Measurements from ENCODE around the gene APP. TPM values are rescaled to one million over a fixed set of nuclear protein-coding genes. Genes with fewer than 3 reads are reported as not detected.
A peak's percentile ranks its signal among the peaks of the same experiment; 100 is the strongest.
"Not testable (repeated sequence)": the region's sequence is repeated elsewhere in the genome, so short reads cannot be mapped to it uniquely, and the experiment has no call there.

Gene APP
- total RNA-seq, 2 experiments from 2014 or later: 50.9 to 53.7 TPM

DNA sequence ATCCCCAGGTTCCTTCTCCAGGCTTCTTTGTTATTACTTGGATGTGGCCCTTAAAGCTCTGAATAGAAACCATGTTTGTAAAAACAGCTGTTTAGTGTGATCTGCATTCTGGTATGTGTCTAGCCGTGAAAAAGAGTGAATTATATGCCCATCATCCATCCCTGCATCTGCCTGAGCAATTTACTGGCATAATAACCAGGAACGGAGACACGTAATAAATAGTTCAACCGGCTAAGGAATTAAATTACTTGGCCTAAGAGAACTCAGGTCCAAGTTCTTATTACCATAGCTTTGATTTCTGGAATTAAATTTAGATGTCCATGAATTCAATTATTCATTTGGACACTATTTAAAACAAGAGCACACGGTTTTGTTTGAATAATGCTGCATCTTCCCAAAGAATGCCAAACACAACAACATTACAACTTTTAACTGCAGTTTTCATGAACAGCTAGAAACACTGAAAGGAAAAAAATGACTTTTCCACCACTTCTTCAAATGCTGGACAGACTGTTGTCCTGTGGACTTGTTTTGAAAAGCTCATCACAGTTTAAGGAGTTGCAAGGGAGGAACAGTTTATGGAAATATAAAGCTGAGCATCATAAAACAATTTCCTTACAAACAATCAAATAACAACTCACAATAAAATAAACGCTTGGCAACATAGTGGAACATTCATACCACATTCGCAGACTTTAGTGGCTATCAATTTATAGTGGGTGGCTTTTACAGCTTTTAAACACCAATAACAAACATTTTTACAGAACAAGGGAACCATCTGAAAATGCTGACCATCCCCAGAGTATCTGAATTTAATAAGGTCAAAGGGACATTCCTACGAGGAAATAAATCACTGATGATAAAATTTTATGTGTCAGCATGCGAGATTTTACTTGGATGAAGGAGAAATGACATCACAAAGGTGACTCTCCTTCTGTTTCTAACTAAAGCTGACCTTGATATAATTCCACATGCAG, 144.7 kb downstream of the APP start:
- Mint-ChIP-seq H3K27ac (no peak overlapping the region), H3K4me3 (no peak overlapping the region), H3K36me3 (peaks cover 14% of the 10 kb centered on the region), H3K4me1 (no peaks in the 10 kb centered on the region), H3K9me3 (no peaks in the 10 kb centered on the region), H3K27me3 (no peaks in the 10 kb centered on the region)
- no peak for DNase-seq

DNA sequence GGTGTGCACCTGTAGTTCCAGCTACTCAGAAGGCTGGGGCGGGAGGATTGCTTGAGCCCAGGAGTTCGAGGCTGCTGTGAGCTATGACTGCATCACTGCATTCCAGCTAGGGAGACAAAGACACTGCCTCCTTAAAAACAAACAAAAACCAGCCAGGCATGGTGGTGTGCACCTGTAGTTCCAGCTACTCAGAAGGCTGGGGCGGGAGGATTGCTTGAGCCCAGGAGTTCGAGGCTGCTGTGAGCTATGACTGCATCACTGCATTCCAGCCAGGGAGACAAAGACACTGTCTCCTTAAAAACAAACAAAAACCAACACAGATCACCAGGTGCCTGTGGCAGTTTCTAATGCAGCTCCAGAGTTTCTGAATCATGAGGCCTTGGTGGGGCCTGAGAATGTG, 147.2 kb downstream of the APP start:
- not testable (repeated sequence) for H3K27me3 Mint-ChIP-seq, DNase-seq, H3K9me3 Mint-ChIP-seq, H3K4me1 Mint-ChIP-seq, H3K4me3 Mint-ChIP-seq, H3K27ac Mint-ChIP-seq
- peaks cover 22% of the 10 kb centered on the region for H3K36me3 Mint-ChIP-seq

DNA sequence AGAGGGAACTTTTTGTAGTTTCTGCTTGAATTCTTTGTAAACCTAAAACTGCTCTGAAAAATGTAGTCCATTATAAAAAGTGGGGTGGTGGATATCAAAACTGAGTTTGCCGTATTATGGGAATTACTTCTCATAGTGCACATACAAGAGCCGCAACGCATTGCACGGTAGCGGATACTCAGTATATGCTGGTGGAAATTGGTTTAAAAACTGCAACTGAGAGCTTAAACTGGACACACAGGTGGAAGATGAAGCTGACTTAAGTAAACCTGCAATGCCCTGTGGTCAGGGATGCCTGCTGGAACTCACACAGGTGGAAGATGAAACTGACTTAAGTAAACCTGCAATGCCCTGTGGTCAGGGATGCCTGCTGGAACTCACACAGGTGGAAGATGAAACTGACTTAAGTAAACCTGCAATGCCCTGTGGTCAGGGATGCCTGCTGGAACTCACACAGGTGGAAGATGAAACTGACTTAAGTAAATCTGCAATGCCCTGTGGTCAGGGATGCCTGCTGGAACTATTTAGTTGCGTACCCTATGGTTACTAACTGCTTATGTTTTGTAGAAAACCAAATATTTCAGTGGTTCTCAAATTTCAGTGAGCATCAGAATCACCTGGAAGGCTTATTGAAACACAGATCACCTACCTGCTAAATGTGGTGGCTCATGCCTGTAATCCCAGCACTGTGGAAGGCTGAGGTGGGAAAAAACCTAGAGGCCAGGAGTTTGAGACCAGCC, 147.8 kb downstream of the APP start:
- H3K27ac Mint-ChIP-seq, H3K4me1 Mint-ChIP-seq, DNase-seq, H3K4me3 Mint-ChIP-seq, H3K27me3 Mint-ChIP-seq, H3K9me3 Mint-ChIP-seq: not testable (repeated sequence)
- H3K36me3 Mint-ChIP-seq: peaks cover 22% of the 10 kb centered on the region

DNA sequence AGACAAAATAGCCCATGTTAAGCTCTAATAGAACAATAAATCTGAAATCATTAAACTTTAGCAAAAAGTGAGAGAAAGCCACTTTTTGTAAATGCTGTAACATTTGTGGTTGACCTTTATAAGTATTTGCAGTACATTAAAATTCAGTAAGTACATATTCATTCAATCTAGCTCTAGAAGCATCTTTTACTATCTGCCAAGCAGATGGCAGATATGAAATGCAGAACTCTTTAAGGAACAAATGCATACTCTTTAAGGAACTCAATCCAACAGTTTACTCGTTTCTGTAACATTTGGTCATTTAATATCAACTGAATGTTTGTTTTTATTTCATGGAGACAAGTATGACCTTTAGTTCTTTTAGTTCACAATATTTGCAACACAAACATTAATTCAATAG, 150.1 kb downstream of the APP start:
- Mint-ChIP-seq H3K4me3 (no peak overlapping the region), H3K36me3 (peaks cover 22% of the 10 kb centered on the region), H3K4me1 (no peaks in the 10 kb centered on the region), H3K27me3 (no peaks in the 10 kb centered on the region), H3K27ac (no peak overlapping the region), H3K9me3 (no peaks in the 10 kb centered on the region)
- DNase-seq: no peak

DNA sequence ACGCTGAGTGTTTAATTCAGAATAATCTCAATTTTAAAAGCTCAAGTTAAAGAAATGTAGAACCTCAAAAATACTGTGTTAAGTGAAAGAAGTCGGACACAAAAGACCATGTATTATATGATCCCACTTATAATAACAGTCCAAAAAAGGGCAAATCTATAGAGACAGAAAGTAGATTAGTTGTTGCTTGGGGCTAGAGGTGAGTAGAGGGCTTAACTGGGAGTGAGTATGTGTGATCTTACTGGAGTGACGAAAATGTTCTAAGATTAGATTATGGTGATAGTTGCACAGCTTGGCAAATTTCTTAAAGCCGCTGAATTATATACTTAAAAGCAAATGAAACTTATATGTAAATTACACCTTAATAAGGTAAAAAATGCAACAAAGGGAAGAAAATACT, 150.5 kb downstream of the APP start:
- no peak overlapping the region for H3K4me3 Mint-ChIP-seq
- no peak for DNase-seq
- H3K4me1 Mint-ChIP-seq: no peaks in the 10 kb centered on the region
- peaks cover 22% of the 10 kb centered on the region for H3K36me3 Mint-ChIP-seq
- no peaks in the 10 kb centered on the region for H3K27me3 Mint-ChIP-seq
- no peaks in the 10 kb centered on the region for H3K9me3 Mint-ChIP-seq
- H3K27ac Mint-ChIP-seq: no peak overlapping the region

DNA sequence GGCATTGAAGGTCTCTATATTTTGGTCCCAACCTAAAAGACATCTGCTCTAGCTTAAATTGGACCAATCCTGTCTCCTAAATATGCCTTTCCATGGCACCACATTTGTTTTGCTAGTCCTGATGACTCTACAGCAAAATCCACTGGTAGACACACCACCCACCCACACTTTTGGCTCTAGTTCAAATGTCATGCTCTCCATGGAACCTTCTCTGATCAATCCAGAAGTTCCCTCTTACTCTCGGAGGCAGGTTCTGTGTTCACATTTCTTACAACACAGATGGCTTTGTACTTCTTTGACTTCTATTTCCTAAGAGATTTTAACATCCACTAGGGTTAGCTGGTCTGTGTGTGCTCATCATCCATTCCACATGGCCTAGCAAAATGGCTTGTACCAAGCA, 151.3 kb downstream of the APP start:
- no peaks in the 10 kb centered on the region for H3K4me1 Mint-ChIP-seq
- H3K27ac Mint-ChIP-seq: no peak overlapping the region
- no peak for DNase-seq
- H3K9me3 Mint-ChIP-seq: no peaks in the 10 kb centered on the region
- no peaks in the 10 kb centered on the region for H3K27me3 Mint-ChIP-seq
- H3K4me3 Mint-ChIP-seq: no peak overlapping the region
- H3K36me3 Mint-ChIP-seq: peaks cover 22% of the 10 kb centered on the region

DNA sequence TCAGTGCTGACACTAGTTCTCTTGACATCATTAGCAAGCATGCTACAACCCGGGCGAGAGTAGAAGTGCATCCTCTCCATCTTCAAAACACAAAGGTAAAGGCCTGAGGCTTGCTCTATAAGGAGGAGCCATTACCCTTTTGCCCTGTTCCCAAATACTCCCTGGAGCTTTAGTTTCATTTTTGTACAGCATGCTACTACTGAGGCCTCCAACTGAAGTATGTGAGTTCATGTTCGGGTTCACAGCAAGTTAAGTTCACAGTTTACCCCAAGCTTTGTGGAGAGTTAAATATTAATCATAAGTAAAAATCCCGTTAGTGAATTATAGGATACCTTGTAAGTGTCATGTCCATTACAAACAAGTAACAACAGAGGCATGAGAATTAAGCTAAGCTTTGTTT, 156.6 kb downstream of the APP start:
- H3K9me3 Mint-ChIP-seq: no peaks in the 10 kb centered on the region
- H3K27ac Mint-ChIP-seq: no peak overlapping the region
- H3K4me3 Mint-ChIP-seq: no peak overlapping the region
- H3K36me3 Mint-ChIP-seq: no peaks in the 10 kb centered on the region
- no peaks in the 10 kb centered on the region for H3K4me1 Mint-ChIP-seq
- DNase-seq: no peak
- H3K27me3 Mint-ChIP-seq: no peaks in the 10 kb centered on the region

DNA sequence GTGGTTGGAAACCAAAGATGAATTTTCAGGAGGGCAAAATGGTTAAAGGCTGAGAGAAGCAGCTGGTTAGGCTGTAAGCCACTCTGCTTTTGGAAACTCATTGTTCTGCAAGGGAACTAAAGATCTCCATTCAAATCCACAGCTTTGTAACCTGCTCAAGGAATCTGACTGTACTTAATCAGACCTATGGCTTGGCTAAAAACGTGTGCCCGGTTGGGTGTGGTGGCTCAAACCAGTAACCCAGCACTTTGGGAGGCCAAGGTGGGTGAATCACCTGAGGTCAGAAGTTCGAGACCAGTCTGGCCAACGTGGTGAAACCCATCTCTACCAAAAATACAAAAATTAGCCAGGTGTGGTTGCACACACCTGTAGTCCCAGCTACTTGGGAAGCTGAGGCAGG, 158.1 kb downstream of the APP start:
- not testable (repeated sequence) for H3K36me3 Mint-ChIP-seq, H3K27me3 Mint-ChIP-seq, H3K4me1 Mint-ChIP-seq, H3K27ac Mint-ChIP-seq, DNase-seq, H3K9me3 Mint-ChIP-seq, H3K4me3 Mint-ChIP-seq

DNA sequence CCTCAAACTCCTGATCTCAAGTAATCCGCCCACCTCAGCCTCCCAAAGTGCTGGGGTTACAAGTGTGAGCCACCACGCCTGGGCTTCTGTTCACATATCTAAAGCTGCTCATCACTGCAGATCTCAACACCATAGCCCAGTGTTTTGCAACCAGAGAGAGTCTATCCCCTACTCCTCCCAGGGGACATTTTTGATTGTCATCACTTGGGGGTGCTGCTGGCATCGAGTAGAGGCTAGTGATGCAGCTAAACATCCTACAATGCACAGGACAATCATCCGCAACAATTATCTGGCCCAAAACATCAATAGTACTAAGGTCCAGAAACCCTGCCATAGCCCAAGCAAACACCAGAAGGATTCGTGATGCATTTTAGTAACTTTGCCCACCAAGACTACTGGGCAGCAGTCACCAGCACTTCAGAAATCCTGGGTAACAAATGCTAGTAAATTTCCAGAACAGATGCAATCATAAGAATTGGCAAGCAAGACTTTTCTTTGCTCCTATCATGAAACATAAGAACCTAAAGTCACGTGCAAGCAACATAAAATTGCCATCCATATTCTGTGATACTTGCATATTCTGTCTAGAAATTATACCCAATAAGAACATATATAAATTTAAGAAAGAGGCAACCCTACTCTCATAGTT, 159.2 kb downstream of the APP start:
- no peaks in the 10 kb centered on the region for H3K9me3 Mint-ChIP-seq
- no peaks in the 10 kb centered on the region for H3K36me3 Mint-ChIP-seq
- no peak overlapping the region for H3K4me3 Mint-ChIP-seq
- no peak for DNase-seq
- H3K27me3 Mint-ChIP-seq: no peaks in the 10 kb centered on the region
- peaks cover 3% of the 10 kb centered on the region for H3K4me1 Mint-ChIP-seq
- H3K27ac Mint-ChIP-seq: no peak overlapping the region

DNA sequence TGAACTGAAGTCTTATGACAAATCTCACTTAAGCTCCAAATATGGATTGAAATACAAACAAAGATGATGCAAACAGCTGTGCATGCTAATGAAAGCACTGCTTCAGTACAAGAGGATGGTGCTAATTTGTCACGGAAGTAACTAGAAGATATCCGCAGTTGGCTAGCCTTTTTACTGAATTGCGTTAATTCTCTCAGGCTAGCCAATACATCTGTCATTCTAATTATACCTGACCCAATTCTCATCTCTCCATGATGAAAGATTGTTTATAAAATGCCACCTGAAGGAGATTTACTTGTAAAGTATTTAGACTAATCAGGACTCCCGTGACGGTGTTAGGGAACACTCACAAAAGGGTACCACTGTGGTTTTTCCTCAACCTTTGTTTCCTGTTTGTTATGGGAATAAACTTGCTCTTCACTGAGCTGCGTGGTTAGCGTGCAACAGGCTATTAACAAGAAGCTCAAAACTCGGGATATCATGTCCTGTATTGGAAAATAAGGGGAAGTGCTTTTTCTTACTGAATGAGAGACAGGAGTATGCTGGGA, 162.5 kb downstream of the APP start:
- no peaks in the 10 kb centered on the region for H3K9me3 Mint-ChIP-seq
- peaks cover 8% of the 10 kb centered on the region for H3K36me3 Mint-ChIP-seq
- no peak for DNase-seq
- H3K27me3 Mint-ChIP-seq: no peaks in the 10 kb centered on the region
- H3K27ac Mint-ChIP-seq: no peak overlapping the region
- H3K4me1 Mint-ChIP-seq: peaks cover 3% of the 10 kb centered on the region
- H3K4me3 Mint-ChIP-seq: no peak overlapping the region

DNA sequence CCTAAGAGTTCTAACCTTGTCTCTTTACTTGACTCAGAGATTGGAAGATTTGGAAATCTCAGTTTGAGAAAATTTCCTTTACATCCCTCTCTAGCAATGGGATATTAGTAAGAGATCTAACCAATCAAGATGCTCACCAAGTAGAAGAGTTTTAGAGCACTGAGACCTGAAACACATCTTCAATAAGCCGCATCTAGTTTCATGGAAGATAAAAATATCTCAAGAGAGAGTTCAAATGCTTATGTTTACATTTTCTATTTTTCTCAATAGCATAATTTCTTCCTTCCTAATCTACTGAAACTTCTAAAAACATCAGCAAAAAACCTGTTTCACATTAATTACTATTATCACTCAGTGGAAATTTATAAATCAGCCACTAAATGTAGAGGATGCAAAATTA, 165.1 kb downstream of the APP start:
- no peak for DNase-seq
- Mint-ChIP-seq H3K4me1 (peaks cover 3% of the 10 kb centered on the region), H3K27me3 (no peaks in the 10 kb centered on the region), H3K27ac (no peak overlapping the region), H3K4me3 (no peak overlapping the region), H3K36me3 (peaks cover 8% of the 10 kb centered on the region), H3K9me3 (no peaks in the 10 kb centered on the region)

DNA sequence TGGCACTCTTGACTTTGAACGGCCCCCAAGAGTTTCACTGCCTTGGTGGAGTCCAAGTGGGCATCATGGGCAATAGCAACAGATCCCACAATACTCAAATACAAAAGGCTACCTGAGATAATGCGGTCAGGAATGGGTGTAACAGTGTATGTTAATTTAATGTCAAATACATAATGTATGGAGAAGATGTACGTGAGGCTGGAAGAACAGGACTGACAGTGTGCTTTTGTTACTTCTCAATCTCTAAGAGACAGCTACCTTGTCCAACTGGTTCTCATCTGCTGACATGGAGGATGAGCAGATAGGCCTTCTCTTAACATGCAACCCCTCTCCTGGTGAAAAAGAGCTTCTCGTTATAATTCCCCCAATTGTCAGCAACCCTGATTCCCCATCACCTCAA, 167.2 kb downstream of the APP start:
- Mint-ChIP-seq H3K4me1 (no peaks in the 10 kb centered on the region), H3K9me3 (no peaks in the 10 kb centered on the region), H3K27me3 (no peaks in the 10 kb centered on the region), H3K36me3 (peaks cover 14% of the 10 kb centered on the region), H3K27ac (no peak overlapping the region), H3K4me3 (no peak overlapping the region)
- DNase-seq: no peak

DNA sequence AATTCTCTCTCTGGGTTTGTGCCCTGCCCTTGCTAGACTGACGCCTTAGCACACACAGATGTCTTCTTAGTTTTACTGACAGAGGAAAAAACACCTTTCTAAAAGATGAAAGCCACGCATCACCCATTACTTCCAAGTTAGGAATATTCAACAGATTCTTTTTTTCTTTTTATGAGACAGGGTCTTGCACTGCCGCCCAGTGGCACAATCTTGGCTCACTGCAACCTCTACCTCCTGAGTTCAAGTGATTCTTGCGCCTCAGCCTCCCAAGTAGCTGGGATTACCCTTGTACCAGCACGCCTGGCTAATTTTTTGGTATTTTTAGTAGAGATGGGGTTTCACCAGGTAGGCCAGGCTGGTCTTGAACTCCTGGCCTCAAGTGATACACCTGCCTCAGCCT, 169.2 kb downstream of the APP start:
- Mint-ChIP-seq H3K4me3 (no peak overlapping the region), H3K9me3 (no peaks in the 10 kb centered on the region), H3K27me3 (no peaks in the 10 kb centered on the region), H3K4me1 (no peaks in the 10 kb centered on the region), H3K36me3 (peaks cover 16% of the 10 kb centered on the region), H3K27ac (no peak overlapping the region)
- DNase-seq: no peak

DNA sequence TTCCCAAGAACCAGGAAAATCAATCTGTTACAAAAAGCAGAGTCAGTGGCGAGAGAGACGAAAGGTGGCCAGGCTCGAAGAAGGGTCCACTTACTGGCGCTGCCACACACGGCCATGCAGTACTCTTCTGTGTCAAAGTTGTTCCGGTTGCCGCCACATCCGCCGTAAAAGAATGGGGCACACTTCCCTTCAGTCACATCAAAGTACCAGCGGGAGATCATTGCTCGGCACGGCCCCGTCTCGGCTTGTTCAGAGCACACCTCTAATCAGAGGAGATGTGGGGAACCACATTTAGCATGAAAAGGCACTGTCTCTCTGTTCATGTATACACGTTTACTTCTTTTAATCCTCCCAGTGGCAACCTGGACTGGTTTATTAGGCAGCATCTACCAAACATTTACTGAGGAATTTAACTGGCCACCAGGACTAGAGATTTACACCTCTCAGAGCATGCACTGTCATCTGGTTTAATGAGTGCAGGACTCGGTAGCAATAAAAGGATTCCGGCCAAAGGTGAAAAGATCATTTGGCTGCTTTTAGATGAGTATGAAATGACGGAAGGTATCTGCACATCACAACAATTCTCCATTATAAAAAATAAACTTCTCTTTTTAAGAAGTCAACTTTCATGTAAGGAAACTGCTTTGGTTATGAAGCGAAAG, 170.5 kb downstream of the APP start:
- peaks cover 15% of the 10 kb centered on the region for H3K36me3 Mint-ChIP-seq
- H3K4me1 Mint-ChIP-seq: no peaks in the 10 kb centered on the region
- H3K4me3 Mint-ChIP-seq: no peak overlapping the region

More for the DNA sequence above, 170.5 kb downstream of the APP start:
- no peaks in the 10 kb centered on the region for H3K27me3 Mint-ChIP-seq
- H3K9me3 Mint-ChIP-seq: no peaks in the 10 kb centered on the region
- peak; percentile 11 for DNase-seq
- no peak overlapping the region for H3K27ac Mint-ChIP-seq
